DOHH2 (cell line): ENCODE measurements around the gene SLC44A1.

ENCODE experiments used
- H3F3A ChIP-seq: fragments of 200-600 bp; sonication (generic), shearing (Covaris generic); 2 replicates; pipeline ENCODE4 v1.6.0; 2016; ENCODE audit warnings: antibody characterized with exemption, mild to moderate bottlenecking; ENCODE audit not compliant: control insufficient read depth, insufficient read depth
- H3K27ac ChIP-seq: fragments of 200-600 bp; sonication (generic); 2 replicates; pipeline ENCODE4 v1.5.1; 2014; ENCODE audit warnings: low read depth, mild to moderate bottlenecking, low read length, moderate library complexity
- H3K27me3 ChIP-seq: fragments of 200-600 bp; sonication (generic); 2 replicates; pipeline ENCODE4 v1.6.1; 2014; ENCODE audit warnings: mild to moderate bottlenecking, low read length, mixed read lengths; ENCODE audit not compliant: control insufficient read depth
- H3K36me3 ChIP-seq: fragments of 200-600 bp; sonication (generic); 2 replicates; pipeline ENCODE4 v1.6.1; 2014; ENCODE audit warnings: mild to moderate bottlenecking, low read length, moderate library complexity, mixed read lengths; ENCODE audit not compliant: control insufficient read depth
- H3K4me1 ChIP-seq: fragments of 200-600 bp; sonication (generic); 2 replicates; pipeline ENCODE4 v1.6.1; 2014; ENCODE audit warnings: mild to moderate bottlenecking, low read length, mixed read lengths; ENCODE audit not compliant: control insufficient read depth
- H3K4me2 ChIP-seq: fragments of 200-600 bp; sonication (generic); 2 replicates; pipeline ENCODE4 v1.6.0; 2014; ENCODE audit warnings: mild to moderate bottlenecking, low read length, moderate library complexity
- H3K4me3 ChIP-seq: fragments of 200-600 bp; sonication (generic); 2 replicates; pipeline ENCODE4 v1.5.1; 2014; ENCODE audit warnings: mild to moderate bottlenecking, low read length, mixed read lengths
- H3K79me2 ChIP-seq: fragments of 200-600 bp; sonication (generic); 2 replicates; pipeline ENCODE4 v1.6.1; 2014; ENCODE audit warnings: mild to moderate bottlenecking, low read length, mixed read lengths; ENCODE audit not compliant: control insufficient read depth
- H3K9me2 ChIP-seq: fragments of 200-600 bp; sonication (generic); replicated peaks from 2 replicates; pipeline ENCODE4 v1.6.1; 2014; ENCODE audit warnings: mild to moderate bottlenecking, low read length, mixed read lengths; ENCODE audit not compliant: control insufficient read depth
- H3K9me3 ChIP-seq: fragments of 200-600 bp; sonication (generic); 2 replicates; pipeline ENCODE4 v1.6.1; 2014; ENCODE audit warnings: antibody characterized with exemption, low read length, mixed read lengths; ENCODE audit not compliant: control insufficient read depth, insufficient read depth
- H4K20me1 ChIP-seq: fragments of 200-600 bp; sonication (generic); 2 replicates; pipeline ENCODE4 v1.6.0; 2014; ENCODE audit warnings: low read depth, mild to moderate bottlenecking, antibody characterized with exemption, low read length, moderate library complexity; ENCODE audit not compliant: control insufficient read depth, insufficient read depth
- EZH2phosphoT487 ChIP-seq: fragments of 200-600 bp; sonication (generic); IDR thresholded peaks from 2 replicates; pipeline ENCODE4 v1.6.1; 2017; ENCODE audit warnings: borderline replicate concordance, mild to moderate bottlenecking, antibody characterized with exemption, low read length, moderate library complexity, mixed read lengths
- TF ChIP-seq, protein P1 (sequence below): fragments of 200-600 bp; sonication (generic); IDR thresholded peaks from one replicate; pipeline ENCODE4 v1.5.1; 2014; ENCODE audit warnings: antibody characterized with exemption, mild to moderate bottlenecking, low read depth, low read length; ENCODE audit not compliant: poor library complexity, severe bottlenecking

SLC44A1 gene

DNA sequence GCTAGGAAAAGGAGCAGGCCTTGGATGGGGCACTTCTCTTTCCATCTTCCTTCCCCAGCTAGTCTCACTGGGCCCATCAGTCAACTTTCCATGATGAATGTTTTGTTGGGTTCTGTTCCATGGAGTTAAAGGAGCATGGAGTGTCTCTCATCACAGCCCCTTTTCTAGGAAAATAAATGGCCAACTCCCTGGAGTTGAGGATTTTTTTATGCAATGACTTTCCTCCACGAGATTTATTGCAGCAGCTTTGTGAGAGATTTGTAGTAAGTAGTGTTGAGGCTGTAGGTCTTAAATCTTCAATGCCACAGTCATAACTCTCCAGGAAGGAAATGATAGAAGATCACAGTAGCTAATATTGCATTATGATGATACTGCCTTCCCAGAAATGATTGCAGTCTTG, 45.6 kb upstream of the SLC44A1 start:
- Histone ChIP-seq H3K36me3 (no peaks in the 10 kb centered on the region), H3F3A (no peaks in the 10 kb centered on the region), H3K9me3 (no peaks in the 10 kb centered on the region), H3K79me2 (no peaks in the 10 kb centered on the region), H3K27me3 (0 out of 2 replicates have a peak, but pooled peaks cover 4% of the 10 kb centered on the region), H3K9me2 (no peaks in the 10 kb centered on the region), H3K27ac (no peak overlapping the region), H3K4me1 (no peaks in the 10 kb centered on the region), H4K20me1 (no peaks in the 10 kb centered on the region), H3K4me3 (no peak overlapping the region), H3K4me2 (no peak overlapping the region)
- TF ChIP-seq EZH2phosphoT487: no peak
- TF ChIP-seq, protein P1, sequence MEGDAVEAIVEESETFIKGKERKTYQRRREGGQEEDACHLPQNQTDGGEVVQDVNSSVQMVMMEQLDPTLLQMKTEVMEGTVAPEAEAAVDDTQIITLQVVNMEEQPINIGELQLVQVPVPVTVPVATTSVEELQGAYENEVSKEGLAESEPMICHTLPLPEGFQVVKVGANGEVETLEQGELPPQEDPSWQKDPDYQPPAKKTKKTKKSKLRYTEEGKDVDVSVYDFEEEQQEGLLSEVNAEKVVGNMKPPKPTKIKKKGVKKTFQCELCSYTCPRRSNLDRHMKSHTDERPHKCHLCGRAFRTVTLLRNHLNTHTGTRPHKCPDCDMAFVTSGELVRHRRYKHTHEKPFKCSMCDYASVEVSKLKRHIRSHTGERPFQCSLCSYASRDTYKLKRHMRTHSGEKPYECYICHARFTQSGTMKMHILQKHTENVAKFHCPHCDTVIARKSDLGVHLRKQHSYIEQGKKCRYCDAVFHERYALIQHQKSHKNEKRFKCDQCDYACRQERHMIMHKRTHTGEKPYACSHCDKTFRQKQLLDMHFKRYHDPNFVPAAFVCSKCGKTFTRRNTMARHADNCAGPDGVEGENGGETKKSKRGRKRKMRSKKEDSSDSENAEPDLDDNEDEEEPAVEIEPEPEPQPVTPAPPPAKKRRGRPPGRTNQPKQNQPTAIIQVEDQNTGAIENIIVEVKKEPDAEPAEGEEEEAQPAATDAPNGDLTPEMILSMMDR: no peak

DNA sequence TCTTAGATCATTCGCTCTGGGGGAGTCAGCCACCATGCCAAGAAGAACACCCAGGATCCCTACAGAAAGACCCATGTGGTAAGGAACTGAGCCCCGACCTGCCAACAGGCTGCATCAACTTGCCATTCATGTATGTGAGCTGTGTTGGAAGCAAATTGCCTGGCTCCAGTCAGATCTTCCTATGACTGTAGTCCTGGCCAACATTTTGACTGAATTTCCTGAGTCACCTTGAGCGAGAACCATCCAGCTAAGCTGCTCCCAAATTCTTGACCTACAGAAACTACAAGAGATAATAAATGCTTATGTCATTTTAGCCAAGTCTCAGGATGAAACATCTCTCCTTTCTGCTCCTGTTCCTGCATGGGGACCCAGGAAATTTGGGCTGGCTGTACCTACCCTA, 40.0 kb upstream of the SLC44A1 start:
- H3K4me2 ChIP-seq: no peak overlapping the region
- H3K9me3 ChIP-seq: no peaks in the 10 kb centered on the region
- no peaks in the 10 kb centered on the region for H3K27me3 ChIP-seq
- no peaks in the 10 kb centered on the region for H3F3A ChIP-seq
- no peaks in the 10 kb centered on the region for H3K9me2 ChIP-seq
- no peaks in the 10 kb centered on the region for H4K20me1 ChIP-seq
- no peak overlapping the region for H3K27ac ChIP-seq
- H3K79me2 ChIP-seq: no peaks in the 10 kb centered on the region
- H3K36me3 ChIP-seq: no peaks in the 10 kb centered on the region
- H3K4me1 ChIP-seq: no peaks in the 10 kb centered on the region
- TF ChIP-seq, protein P1: no peak
- TF ChIP-seq EZH2phosphoT487: no peak
- H3K4me3 ChIP-seq: no peak overlapping the region

DNA sequence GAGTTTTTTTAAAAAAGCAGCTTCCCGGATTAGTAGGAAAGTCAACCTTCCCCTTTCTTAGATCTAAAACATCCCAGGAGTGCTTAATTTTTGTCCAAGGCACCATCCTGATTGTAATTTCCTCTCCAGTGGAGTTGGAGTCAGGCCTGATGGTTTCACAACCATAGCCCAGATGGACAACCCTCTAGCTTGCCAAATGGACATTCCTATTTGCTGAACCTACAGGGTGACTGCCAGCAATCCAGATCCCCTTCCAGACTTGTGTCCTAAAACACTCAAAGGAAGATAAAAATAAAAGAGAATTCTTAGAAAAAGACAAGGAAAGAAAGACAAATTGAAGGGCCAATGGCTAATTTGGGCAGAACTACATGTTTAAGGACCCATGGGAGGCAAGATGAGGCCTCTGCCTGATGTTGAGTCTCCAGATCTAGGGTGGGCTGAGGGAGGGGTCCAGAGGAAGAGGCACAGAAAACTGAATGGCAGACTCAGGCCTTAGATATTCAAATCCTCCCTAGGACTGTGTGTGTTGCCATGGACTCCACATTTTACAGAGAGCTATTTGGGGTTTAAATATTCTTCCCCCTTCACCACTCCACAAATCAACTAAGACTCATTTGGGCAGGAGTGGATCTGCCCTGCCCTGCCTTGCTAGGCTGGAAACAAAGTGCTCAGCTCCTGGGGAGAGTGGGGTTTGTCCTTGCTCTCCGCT, 38.5 kb upstream of the SLC44A1 start:
- no peaks in the 10 kb centered on the region for H3K9me2 ChIP-seq
- TF ChIP-seq, protein P1: no peak
- TF ChIP-seq EZH2phosphoT487: no peak
- H4K20me1 ChIP-seq: no peaks in the 10 kb centered on the region

More for the DNA sequence above, 38.5 kb upstream of the SLC44A1 start:
- H3K4me2 ChIP-seq: no peak overlapping the region
- no peaks in the 10 kb centered on the region for H3K36me3 ChIP-seq
- no peaks in the 10 kb centered on the region for H3K79me2 ChIP-seq
- no peak overlapping the region for H3K27ac ChIP-seq
- no peaks in the 10 kb centered on the region for H3K9me3 ChIP-seq
- no peak overlapping the region for H3K4me3 ChIP-seq
- no peaks in the 10 kb centered on the region for H3F3A ChIP-seq
- H3K4me1 ChIP-seq: no peaks in the 10 kb centered on the region
- H3K27me3 ChIP-seq: no peaks in the 10 kb centered on the region
